Breast epithelium (tissue), 3 donors: ENCODE data around the gene ARID1A.

Source experiments
- CTCF ChIP-seq, 3 donors: fragments of 450-650 bp; IDR thresholded peaks; one replicate each; pipeline ENCODE4 v1.5.1; 2016 to 2017; ENCODE audit warnings: antibody characterized with exemption in 3 of 3, mild to moderate bottlenecking in 3 of 3, moderate library complexity in 3 of 3
- POLR2AphosphoS5 ChIP-seq, 3 donors: sonication (generic); formaldehyde crosslinking; IDR thresholded peaks; one replicate each; pipeline ENCODE4 v1.6.1; 2017; ENCODE audit warnings: antibody characterized with exemption in 3 of 3

- TF ChIP-seq CTCF (IDR thresholded peaks at IDR 0.05) (no peak), POLR2AphosphoS5 (IDR thresholded peaks at IDR 0.05) (no peak)
These were observed 56.7 kb downstream of the ARID1A start for GRCh38 chr1:26752519-26752918.
